Effector memory CD8-positive, alpha-beta T cell (primary cell): ENCODE measurements around the gene TLX3.

Experiments
- ATAC-seq: fragments of 150-1000 bp; cut with Tn5 transposase; replicated peaks from 2 replicates; pipeline ENCODE4 v1.10.0; 2021; ENCODE audit warnings: mild to moderate bottlenecking, moderate library complexity
- DNase-seq, 3 experiments: peaks; one replicate each; pipeline ENCODE4 v3.0.0; 2021
- H3K27ac Mint-ChIP-seq, 2 donors: one replicate each; pipeline ENCODE4 v1.8.0; 2022; ENCODE audit warnings: mild to moderate bottlenecking in 2 of 2, mixed read lengths in 2 of 2, moderate library complexity in 2 of 2
- H3K27me3 Mint-ChIP-seq, 2 donors: one replicate each; pipeline ENCODE4 v1.8.0; 2022; ENCODE audit warnings: mixed read lengths in 2 of 2
- H3K36me3 Mint-ChIP-seq: one replicate; pipeline ENCODE4 v1.8.0; 2022; ENCODE audit warnings: mild to moderate bottlenecking, moderate library complexity, mixed read lengths; ENCODE audit not compliant: insufficient read depth
- H3K4me1 Mint-ChIP-seq, 2 donors: one replicate each; pipeline ENCODE4 v1.8.0; 2022; ENCODE audit warnings: low read depth in 2 of 2, mixed read lengths in 2 of 2
- H3K4me3 Mint-ChIP-seq, 2 donors: one replicate each; pipeline ENCODE4 v1.8.0; 2022; ENCODE audit warnings: mild to moderate bottlenecking in 2 of 2, mixed read lengths in 2 of 2, moderate library complexity in 2 of 2
- H3K9me3 Mint-ChIP-seq, 2 donors: one replicate each; pipeline ENCODE4 v1.8.0; 2022; ENCODE audit warnings: mixed read lengths in 2 of 2

TLX3 gene

DNA sequence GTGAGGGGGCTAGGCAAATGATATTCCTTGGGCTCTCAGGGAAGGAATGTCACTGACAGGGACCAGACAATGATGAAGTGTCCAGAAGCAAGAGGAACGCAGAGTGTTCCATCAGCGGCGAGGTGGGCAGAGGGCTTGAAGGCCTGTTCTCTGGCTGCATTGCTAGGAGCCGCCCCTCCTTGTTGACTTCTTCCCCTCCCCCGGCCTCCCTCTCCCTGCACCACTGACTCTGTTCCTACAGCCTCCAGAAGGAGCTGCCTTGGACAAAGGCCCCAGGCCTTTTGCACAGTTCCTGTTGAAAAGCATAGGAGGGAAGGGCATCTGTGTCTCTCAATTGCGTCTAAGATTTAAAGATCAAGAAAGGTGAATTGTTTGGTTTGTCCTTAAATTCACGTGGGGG lies 12.4 kb downstream of the TLX3 start:
- no peak for ATAC-seq
- H3K36me3 Mint-ChIP-seq: no peaks in the 10 kb centered on the region
- H3K27me3 Mint-ChIP-seq: peaks cover 77 to 97% of the 10 kb centered on the region in 2 donors
- no peaks in the 10 kb centered on the region for H3K9me3 Mint-ChIP-seq
- no peak overlapping the region for H3K4me3 Mint-ChIP-seq
- H3K4me1 Mint-ChIP-seq: peaks cover 0 to 4% of the 10 kb centered on the region in 2 donors
- no peak overlapping the region for H3K27ac Mint-ChIP-seq
- DNase-seq: no peak

GRCh38 chr5:171322527-171322926 lies 13.5 kb downstream of the TLX3 start:
- H3K27ac Mint-ChIP-seq: no peak overlapping the region
- no peak for ATAC-seq
- H3K9me3 Mint-ChIP-seq: no peaks in the 10 kb centered on the region
- no peaks in the 10 kb centered on the region for H3K4me1 Mint-ChIP-seq
- peaks cover 73 to 88% of the 10 kb centered on the region in 2 donors for H3K27me3 Mint-ChIP-seq
- H3K4me3 Mint-ChIP-seq: no peak overlapping the region
- no peaks in the 10 kb centered on the region for H3K36me3 Mint-ChIP-seq
- no peak for DNase-seq

DNA sequence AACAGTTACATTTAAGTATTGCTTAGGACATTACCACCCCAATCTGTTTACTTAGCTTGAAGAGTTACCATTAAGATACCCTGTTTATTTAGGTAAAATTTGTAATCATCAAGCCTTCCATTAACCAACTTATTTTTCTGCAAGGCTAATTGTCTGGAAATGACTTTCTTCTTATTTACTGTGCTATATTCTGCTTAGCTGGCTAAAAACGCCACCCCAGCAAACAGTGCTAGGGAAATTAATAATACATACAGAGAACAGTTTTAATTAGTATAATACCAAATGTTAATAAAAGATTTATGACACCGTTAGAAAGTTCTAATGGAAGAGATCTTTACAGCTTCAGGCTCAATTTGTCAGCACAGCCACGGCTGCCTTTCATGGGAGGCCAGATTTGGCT lies 14.0 kb downstream of the TLX3 start:
- Mint-ChIP-seq H3K36me3 (no peaks in the 10 kb centered on the region), H3K27ac (no peak overlapping the region), H3K4me1 (no peaks in the 10 kb centered on the region), H3K4me3 (no peak overlapping the region), H3K9me3 (no peaks in the 10 kb centered on the region), H3K27me3 (peaks cover 73 to 88% of the 10 kb centered on the region in 2 donors)
- no peak for ATAC-seq
- DNase-seq: no peak

GRCh38 chr5:171323806-171324632 lies 15.0 kb downstream of the TLX3 start:
- Mint-ChIP-seq H3K36me3 (no peaks in the 10 kb centered on the region), H3K27ac (no peak overlapping the region), H3K27me3 (peaks cover 73 to 88% of the 10 kb centered on the region in 2 donors), H3K4me1 (no peaks in the 10 kb centered on the region), H3K4me3 (no peak overlapping the region), H3K9me3 (no peaks in the 10 kb centered on the region)
- ATAC-seq: no peak
- no peak for DNase-seq

DNA sequence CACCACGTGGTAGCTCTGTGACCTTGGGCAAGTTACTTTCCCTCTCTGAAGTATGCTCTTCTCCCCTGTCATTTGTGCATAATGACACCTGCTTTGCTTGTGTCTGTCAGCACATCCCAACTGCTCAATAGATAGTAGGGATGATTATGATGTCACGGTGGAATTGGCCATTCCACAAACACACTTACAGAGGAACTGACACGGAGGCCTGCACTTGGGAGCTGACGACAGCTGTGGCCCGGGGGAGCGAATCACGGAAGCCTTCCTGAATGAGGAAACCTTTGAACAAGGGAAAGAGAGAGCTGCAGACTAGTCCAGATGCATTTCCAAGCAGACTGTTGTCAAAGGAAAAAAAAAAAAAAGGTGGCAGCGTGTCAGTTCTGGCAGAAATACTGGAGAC lies 21.0 kb downstream of the TLX3 start:
- DNase-seq (no peak), ATAC-seq (no peak)
- no peaks in the 10 kb centered on the region for H3K4me1 Mint-ChIP-seq
- no peak overlapping the region for H3K27ac Mint-ChIP-seq
- no peak overlapping the region for H3K4me3 Mint-ChIP-seq
- no peaks in the 10 kb centered on the region for H3K9me3 Mint-ChIP-seq
- peaks cover 52 to 82% of the 10 kb centered on the region in 2 donors for H3K27me3 Mint-ChIP-seq
- H3K36me3 Mint-ChIP-seq: no peaks in the 10 kb centered on the region

DNA sequence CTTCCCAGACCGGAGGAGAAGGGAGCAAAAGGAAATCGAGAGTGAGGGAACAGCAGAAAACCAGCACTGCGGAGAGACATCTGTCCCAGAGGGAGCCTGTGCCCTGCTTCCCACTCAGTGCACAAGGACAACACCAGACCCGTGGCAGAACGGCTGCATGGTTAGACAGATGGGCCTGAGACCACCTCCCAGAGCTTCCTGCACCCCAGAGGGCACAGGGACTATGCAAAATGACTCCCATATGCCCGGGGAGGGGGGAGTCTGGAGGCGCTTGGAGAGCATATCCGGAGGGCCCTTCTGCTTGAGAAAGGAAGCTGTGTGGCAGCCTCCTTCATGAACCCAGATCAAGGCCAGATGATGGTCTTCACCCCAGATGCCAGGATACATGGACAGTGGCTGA lies 26.6 kb downstream of the TLX3 start:
- Mint-ChIP-seq H3K27me3 (peaks cover 64 to 84% of the 10 kb centered on the region in 2 donors), H3K36me3 (no peaks in the 10 kb centered on the region), H3K9me3 (no peaks in the 10 kb centered on the region), H3K27ac (no peak overlapping the region), H3K4me3 (no peak overlapping the region), H3K4me1 (peaks cover 0 to 4% of the 10 kb centered on the region in 2 donors)
- DNase-seq (no peak), ATAC-seq (no peak)

GRCh38 chr5:171336521-171337209 lies 27.6 kb downstream of the TLX3 start:
- ATAC-seq: peak; percentile 41
- no peak for DNase-seq
- Mint-ChIP-seq H3K27me3 (peaks cover 64 to 73% of the 10 kb centered on the region in 2 donors), H3K36me3 (no peaks in the 10 kb centered on the region), H3K27ac (no peak overlapping the region), H3K4me3 (peak overlapping the region; percentile 46 to 51), H3K9me3 (no peaks in the 10 kb centered on the region), H3K4me1 (peaks cover 0 to 4% of the 10 kb centered on the region in 2 donors)

GRCh38 chr5:171337210-171337569 lies 28.1 kb downstream of the TLX3 start:
- Mint-ChIP-seq H3K9me3 (no peaks in the 10 kb centered on the region), H3K27me3 (peaks cover 59 to 68% of the 10 kb centered on the region in 2 donors), H3K27ac (no peak overlapping the region), H3K4me1 (peaks cover 0 to 4% of the 10 kb centered on the region in 2 donors), H3K36me3 (no peaks in the 10 kb centered on the region), H3K4me3 (peak overlapping the region; percentile 46 to 51)
- DNase-seq (no peak), ATAC-seq (no peak)

DNA sequence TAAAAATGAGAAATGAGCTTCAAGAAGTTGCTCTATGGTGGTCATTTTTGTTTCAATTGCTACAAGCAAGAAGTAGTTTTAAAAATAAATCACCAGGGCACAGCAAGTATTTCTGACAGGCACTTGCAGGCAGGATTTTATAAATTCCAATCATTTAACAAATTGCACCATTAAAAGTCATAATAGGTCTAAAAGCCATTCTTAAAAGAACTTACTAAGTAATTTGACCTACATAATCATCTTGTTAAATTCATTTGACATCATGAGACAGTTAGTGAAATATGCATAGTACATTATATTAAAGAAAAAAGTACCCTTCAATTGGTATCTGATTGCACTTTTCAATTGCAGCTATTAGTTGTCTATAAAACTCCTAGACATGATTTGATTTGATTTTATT lies 31.0 kb downstream of the TLX3 start:
- H3K27me3 Mint-ChIP-seq: peaks cover 36 to 53% of the 10 kb centered on the region in 2 donors
- H3K36me3 Mint-ChIP-seq: no peaks in the 10 kb centered on the region
- peaks cover 0 to 4% of the 10 kb centered on the region in 2 donors for H3K4me1 Mint-ChIP-seq
- H3K4me3 Mint-ChIP-seq: no peak overlapping the region
- DNase-seq (no peak), ATAC-seq (no peak)
- H3K27ac Mint-ChIP-seq: no peak overlapping the region
- H3K9me3 Mint-ChIP-seq: no peaks in the 10 kb centered on the region

GRCh38 chr5:171340491-171340890 lies 31.4 kb downstream of the TLX3 start:
- ATAC-seq (no peak), DNase-seq (no peak)
- Mint-ChIP-seq H3K9me3 (no peaks in the 10 kb centered on the region), H3K4me3 (no peak overlapping the region), H3K27me3 (peaks cover 32 to 48% of the 10 kb centered on the region in 2 donors), H3K27ac (no peak overlapping the region), H3K4me1 (peaks cover 0 to 4% of the 10 kb centered on the region in 2 donors), H3K36me3 (no peaks in the 10 kb centered on the region)

- no peak overlapping the region for H3K4me3 Mint-ChIP-seq
- H3K27me3 Mint-ChIP-seq: peaks cover 12 to 28% of the 10 kb centered on the region in 2 donors
- no peaks in the 10 kb centered on the region for H3K9me3 Mint-ChIP-seq
- no peaks in the 10 kb centered on the region for H3K36me3 Mint-ChIP-seq
- H3K4me1 Mint-ChIP-seq: no peaks in the 10 kb centered on the region
- peak; percentile 22 to 31 (median 29) for DNase-seq
- peak; percentile 51 for ATAC-seq
- H3K27ac Mint-ChIP-seq: no peak overlapping the region
Measured at GRCh38 chr5:171342362-171343111, 33.5 kb downstream of the TLX3 start.

DNA sequence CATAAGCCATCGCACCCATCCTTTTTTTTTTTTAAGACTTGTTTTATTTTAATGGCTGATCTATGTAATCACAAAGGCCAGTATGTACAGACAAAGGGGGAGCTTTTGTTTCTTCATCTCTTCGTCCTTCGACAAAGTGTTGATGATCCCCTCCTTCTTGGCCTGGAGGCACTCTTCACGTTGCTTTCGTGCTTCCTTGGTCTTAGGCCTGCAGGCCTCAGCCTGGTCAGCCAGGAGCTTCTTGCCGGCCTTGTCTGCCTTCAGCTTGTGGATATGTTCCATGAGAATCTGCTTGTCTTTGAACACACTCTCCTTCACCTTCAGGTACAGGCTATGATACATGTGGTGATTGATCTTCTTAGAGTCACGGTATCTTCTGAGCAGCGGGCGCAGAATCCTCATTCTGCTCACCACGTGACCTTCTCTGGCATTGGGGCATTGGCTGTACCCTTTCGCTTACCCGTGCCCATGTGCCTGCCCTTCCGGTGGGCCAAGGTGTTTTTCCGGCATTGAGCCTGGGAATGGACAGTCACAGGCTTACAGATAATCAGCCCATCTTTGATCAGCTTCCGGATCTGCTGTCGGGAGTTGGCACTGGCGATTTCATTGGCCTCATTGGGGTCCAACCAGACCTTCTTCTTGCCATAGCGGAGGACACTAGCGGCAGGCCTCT lies 36.0 kb downstream of the TLX3 start:
- Mint-ChIP-seq H3K27me3 (peaks cover 6 to 9% of the 10 kb centered on the region in 2 donors), H3K4me1 (no peaks in the 10 kb centered on the region), H3K9me3 (no peaks in the 10 kb centered on the region), H3K27ac (peak overlapping the region in 1 of 2 donors; percentile 24), H3K36me3 (no peaks in the 10 kb centered on the region), H3K4me3 (no peak overlapping the region)
- ATAC-seq (no peak), DNase-seq (no peak)

DNA sequence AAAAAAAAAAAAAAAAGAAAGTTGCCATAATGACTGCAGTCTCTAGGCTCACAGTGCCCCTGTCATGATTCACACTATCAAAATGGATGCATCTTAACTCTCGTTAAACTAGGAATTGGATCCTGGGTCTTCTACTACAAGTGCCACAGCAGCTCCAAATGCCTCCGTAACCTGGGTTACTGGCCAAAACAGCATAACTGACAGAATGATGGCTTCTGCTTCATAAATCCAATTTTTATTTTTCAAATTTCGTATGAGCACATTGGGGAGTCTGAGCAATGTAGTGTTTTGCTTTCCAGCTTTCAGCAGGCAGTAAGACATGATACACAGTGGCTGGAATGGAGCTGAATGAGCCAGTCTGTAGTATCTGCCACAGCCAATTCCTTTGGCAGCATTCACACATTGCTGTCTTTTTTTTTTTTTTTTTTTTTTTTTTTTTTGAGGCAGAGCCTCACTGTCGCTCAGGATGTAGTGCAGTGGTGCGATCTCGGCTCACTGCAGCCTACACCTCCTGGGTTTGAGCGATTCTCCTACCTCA lies 42.6 kb downstream of the TLX3 start:
- ATAC-seq: no peak
- H3K27ac Mint-ChIP-seq: no peak overlapping the region
- no peak overlapping the region for H3K4me3 Mint-ChIP-seq
- DNase-seq: no peak
- no peaks in the 10 kb centered on the region for H3K9me3 Mint-ChIP-seq
- H3K27me3 Mint-ChIP-seq: peaks cover 9 to 15% of the 10 kb centered on the region in 2 donors
- H3K36me3 Mint-ChIP-seq: no peaks in the 10 kb centered on the region
- no peaks in the 10 kb centered on the region for H3K4me1 Mint-ChIP-seq
